Stimulated activated CD4-positive, alpha-beta T cell treated with anti-CD3 and anti-CD28 coated beads, Interleukin-4, amount 100 ng/mL, for 1 hour (primary cell): ENCODE data around the gene STX11.
"Not testable (repeated sequence)": the region's sequence is repeated elsewhere in the genome, so short reads cannot be mapped to it uniquely, and the experiment has no call there.

ENCODE experiments used
- DNase-seq: peaks from one replicate; pipeline ENCODE4 v3.0.0-alpha.2; 2020

STX11 gene

DNA sequence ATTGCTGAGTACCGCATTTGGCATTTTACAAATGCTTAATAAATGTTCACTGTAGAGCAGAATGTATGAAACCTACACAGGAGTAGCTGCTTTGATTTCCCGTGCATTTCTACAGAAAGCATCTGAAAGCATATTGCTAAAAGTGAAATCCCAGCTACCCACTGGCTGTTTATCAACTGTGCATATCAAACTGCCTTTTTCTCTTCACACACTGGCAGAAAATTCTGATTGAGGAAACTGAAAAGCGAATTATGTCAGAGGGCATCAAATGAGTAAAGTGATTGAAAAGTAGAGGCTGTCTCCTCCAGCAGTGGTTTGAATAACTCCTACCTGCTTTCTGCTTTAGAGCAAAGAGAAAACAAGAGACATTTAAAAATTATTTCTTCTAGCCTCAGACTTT, 28.0 kb downstream of the STX11 start:
- no peak for DNase-seq

- DNase-seq = no peak
Measured at GRCh38 chr6:144179237-144179636, 28.9 kb downstream of the STX11 start.

GRCh38 chr6:144179828-144180227, 29.5 kb downstream of the STX11 start:
- no peak for DNase-seq

DNA sequence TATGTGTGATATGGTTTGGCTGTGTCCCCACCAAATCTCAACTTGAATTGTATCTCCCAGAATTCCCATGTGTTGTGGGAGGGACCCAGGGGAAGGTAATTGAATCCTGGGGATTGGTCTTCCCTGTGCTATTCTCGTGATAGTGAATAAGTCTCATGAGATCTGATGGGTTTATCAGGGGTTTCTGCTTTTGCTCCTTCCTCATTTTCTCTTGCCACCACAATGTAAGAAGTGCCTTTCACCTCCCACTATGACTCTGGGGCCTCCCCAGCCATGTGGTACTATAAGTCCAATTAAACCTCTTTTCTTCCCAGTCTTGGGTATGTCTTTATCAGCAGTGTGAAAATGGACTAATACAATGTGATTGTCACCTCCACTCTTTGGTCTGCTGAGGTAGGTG, 30.0 kb downstream of the STX11 start:
- not testable (repeated sequence) for DNase-seq

DNA sequence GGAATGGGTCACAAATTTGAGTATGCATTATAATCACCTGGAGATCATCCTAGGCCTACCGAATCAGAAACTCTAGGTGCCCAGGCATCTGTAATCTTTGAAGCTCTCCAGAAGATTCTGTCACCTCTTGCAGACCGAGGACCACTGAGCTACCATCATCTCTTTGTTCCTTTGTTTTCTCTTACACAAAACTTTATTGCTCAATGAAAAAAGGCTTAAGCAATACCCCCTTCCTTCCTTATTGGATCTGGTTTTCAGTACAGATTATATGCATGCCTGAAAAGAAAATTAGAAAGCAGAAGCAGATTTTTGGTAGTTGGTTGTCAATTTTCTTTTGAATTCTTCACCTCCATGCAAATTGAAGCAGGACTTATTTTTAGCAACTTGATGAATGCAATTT, 31.3 kb downstream of the STX11 start:
- no peak for DNase-seq

DNA sequence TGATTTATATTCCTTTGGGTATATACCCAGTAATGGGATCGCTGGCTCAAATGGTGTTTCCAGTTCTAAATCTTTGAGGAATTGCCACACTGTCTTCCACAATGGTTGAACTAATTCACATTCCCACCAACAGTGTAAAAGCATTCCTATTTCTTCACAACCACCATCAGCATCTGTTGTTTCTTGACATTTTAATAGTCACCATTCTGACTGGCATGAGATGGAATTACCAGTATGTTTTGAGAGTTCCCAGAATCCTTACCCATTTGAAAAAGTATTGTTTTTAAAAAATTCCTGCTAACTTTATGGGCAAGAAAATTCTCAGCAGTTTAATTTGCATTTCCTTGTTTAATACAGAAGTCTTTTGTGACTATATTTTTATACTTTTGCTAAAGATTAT, 33.9 kb downstream of the STX11 start:
- not testable (repeated sequence) for DNase-seq

DNA sequence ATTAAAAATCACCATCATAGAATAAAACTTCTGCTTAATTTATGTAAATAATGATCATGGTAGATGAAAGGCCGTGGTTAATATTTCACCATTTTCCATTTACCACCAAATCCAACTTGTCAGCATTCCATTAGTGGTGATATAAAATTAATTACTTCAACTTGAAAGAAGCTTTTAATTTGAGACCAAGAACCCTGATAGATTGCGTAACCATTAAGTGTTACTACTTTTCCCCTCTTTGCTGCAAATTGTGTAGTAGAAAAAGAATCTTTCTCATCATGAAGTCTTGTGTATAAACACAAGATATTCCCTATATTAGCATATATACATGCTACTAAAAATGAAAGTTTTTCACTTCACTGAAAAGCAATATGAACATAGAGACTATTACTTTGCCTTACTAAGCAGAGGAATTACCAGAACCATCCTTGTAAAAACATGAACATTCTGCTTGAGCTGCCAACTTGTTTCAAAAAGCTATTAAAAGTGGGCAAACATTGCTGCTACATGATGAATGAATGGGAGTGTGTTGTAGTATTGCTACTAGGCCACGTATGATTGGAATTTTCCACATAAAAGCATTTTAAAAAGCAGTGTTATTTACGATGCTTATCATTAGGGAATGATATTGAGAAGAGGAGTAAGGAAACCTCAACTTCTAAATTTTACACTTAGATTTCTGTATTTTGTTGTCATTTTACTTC, 35.0 kb downstream of the STX11 start:
- DNase-seq = no peak

DNA sequence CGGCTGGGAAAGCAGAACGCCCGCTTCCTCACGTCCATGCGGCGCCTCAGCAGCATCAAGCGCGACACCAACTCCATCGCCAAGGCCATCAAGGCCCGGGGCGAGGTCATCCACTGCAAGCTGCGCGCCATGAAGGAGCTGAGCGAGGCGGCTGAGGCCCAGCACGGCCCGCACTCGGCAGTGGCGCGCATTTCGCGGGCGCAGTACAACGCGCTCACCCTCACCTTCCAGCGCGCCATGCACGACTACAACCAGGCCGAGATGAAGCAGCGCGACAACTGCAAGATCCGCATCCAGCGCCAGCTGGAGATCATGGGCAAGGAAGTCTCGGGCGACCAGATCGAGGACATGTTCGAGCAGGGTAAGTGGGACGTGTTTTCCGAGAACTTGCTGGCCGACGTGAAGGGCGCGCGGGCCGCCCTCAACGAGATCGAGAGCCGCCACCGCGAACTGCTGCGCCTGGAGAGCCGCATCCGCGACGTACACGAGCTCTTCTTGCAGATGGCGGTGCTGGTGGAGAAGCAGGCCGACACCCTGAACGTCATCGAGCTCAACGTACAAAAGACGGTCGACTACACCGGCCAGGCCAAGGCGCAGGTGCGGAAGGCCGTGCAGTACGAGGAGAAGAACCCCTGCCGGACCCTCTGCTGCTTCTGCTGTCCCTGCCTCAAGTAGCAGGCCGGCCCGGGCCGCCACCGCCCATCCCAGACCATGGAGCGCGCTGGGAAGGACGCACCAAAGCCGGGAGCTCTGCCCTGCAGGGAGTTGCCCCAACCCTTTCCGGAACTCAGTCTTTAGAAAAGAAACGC, 36.7 kb downstream of the STX11 start:
- no peak for DNase-seq

GRCh38 chr6:144189351-144189750, 39.0 kb downstream of the STX11 start:
- DNase-seq = no peak

DNA sequence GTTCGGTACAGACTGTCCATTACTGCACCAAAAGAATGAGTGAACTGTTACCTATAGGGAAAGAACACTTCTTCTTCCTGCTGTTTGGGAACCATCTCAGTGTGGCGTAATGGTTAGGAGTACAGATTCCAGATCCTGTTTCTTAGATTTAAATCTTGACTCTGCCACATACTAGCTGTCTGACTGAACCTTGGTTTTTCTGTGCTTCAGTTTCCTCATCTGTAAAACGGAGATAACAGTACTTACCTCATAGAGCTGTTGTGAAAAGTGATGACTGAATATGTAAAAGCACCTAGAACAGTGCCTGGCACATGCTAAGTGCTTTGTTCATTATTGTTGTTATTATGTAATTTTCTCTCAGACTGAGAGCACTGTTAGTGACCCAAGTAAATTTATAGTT, 39.8 kb downstream of the STX11 start:
- no peak for DNase-seq

- no peak for DNase-seq
Measured at GRCh38 chr6:144190593-144190992, 40.3 kb downstream of the STX11 start.

- DNase-seq = no peak
Measured at GRCh38 chr6:144193181-144193580, 42.9 kb downstream of the STX11 start.

DNA sequence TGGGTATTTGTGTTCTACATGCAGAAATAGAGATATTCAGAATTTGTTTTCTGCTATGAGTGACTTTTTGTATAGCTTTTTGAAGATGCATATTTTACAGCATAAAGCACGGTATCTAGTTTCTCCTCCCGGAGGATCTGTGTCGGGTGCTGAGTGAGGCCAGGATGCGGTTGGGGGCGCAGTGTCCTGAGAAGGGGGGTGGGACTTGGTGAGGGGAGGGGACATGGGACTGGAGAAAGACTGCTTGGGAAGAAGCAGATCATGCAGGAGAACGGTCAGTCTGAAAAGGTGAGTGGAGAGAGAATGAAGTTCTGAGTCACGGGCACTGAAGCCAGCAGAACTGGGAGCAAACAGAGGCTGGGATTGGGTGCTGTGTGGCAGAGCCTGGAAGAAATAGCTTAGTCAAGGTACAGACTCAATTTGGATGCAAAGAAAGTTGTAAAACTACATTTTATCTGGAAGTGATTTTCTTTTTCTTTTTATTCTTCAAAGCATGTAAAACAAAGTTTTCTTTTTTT, 44.0 kb downstream of the STX11 start:
- DNase-seq = no peak

DNA sequence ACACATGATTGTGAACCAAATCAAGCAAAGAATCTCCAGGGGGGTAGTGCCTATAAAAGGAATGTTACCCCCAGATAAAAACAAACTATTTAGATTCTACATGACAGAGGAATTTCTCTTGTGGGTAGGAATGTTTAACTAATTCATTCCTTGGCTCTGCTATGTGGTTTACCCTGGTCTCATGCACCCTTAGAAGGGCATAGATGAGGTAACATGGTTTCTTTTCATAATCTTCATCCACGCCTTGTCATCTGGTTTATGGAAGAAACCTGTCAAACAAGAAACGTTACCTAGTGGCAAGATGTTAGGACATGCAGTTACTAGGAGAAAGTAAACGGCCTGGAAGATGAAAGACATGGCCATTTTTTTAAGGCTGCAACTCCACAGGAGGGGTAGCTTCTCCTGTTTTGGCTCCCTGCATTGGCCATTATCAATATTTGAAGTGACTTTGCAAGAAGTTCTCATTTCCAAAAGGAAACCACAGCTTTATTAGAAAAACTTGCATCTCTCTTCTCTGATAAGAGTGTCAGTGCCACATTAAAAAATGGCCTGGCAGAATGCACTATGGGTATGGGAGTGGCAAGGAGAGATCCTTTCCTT, 45.5 kb downstream of the STX11 start:
- DNase-seq = no peak

- no peak for DNase-seq
Measured at GRCh38 chr6:144197919-144198318, 47.6 kb downstream of the STX11 start.

DNA sequence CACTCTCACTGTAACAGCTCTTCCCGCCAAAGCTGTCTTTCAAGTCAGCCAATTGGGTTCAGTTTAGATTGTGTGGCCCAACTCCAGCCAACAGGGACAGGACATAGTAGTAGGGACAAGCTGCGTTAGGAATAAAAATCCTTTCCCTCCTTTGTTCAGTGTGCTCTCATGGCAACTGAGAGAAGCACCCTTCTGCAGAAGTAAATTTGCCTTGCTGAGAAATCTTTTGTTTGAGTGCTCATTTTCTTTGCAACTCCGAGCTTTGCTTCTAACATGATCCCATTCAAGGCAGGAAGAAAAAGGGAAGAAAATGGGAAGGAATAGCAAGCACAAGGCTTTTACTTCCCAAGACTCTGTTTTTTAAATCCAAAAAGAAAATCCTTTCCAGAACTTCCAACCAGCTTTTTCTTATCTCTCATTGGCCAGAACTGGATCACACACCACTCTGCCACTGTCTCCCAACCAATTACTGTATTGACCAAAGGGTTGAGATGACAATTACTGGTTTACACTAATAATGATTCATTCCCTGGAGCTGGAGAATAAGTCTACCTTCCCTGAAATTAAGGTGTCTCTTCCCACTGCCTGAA, 52.7 kb downstream of the STX11 start:
- no peak for DNase-seq

DNA sequence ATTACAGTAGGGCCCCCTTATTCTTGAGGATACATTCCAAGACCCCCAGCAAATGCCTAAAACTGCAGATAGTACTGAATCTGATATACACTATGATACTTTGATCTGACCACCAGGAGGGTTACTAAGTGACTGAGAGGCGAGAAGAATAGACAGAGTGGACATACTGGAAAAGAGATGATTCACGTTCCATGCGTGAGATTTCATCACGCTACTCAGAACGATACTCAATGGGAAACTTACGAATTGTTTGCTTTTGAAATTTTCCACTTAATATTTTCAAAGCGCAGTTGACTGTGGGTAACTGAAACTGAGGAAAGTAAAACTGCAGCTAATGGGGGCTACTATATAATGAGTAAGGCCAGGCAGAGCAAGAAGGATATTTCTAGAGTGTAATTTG, 60.8 kb downstream of the STX11 start:
- no peak for DNase-seq

DNA sequence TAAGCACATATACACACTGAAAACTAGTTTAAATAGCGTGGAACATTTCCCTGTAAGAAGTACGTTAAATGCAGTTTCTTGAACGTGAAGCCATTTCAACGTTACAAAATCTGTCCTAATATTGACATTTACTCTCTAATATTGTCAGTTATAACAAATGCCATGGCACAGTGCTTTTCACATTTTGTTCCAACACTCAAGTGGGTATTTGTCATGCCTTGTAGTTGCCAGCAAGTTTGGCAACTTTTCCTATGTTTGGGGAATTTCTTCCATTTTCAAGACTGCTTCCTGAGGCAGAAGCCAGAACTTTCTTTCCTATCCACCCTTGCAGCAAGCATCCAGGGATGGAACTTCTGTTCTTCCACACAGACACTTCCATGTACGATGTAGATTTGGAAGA, 63.0 kb downstream of the STX11 start:
- no peak for DNase-seq

- DNase-seq = no peak
Measured at GRCh38 chr6:144214029-144214428, 63.7 kb downstream of the STX11 start.

DNA sequence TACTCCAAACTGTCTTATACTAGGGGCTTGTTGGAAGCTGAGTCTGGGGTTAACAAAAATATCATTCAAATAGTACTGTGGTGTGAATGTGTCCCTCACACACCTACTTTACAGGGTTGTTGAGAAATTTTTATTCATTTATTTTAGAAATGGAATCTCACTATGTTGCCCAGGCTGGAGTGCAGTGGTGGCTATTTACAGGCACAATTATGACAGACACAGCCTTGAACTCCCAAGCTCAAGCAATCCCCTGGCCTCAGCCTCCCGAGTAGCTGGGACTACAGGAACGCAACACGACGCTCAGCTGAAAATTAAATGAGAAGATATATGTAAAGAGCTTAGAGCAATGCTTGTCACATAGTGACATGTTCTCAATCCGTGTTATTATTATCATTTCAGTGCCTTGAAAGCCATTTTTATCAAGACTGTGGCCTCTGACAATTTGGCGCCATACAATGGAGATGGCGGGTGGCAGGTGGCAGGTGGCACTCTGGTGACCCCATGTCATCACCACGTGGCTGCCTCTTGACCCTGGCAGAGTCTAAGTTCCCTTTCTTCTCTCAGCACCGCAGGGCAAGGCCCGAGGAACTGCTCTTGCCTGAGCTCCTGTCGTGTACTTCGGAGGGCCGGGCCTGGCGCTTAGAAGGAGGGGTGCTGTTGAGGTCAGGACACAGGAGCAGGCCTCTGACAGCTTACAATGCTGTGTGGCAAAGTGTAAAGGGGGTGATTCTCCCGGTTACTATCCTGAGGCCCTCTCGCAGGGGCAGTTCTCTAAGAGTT, 64.5 kb downstream of the STX11 start:
- DNase-seq = no peak

GRCh38 chr6:144215402-144215931, 65.2 kb downstream of the STX11 start:
- peak; percentile 20 for DNase-seq

DNA sequence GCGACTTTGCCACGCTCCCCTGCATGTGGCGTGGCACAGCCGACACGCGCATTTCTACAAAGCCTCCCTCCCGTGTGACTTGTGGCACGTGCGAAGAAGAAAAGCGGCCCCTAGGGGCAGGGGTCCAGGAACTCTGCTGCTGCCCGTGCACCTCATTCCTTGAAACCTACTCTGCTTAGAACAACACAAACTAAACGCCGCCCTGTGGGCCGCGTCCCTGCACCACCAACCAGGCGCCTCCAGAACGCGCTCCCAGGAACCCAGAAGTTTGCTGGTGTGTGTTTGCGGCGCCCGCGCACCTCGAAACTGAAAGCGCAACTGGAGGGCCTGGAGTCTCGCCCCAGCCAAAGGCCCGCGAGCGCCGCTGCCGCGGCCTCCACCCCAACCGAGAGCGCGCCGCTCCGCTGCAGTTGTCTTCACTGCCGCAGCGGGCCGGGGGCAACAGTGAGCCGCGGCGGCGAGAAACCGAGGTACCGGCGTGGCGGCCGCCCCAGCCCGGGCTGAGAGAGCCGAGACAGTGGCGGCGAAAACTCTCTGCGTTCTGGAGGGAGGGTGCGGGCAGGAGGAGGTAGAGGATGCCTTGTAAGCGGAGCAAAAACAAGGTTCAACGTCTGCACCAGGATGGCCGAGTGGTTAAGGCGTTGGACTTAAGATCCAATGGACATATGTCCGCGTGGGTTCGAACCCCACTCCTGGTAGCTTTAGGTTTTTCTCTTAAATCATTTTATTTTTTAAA, 65.8 kb downstream of the STX11 start:
- peak; percentile 90 for DNase-seq
